UCSD-AML1 (cell line): Measurements from ENCODE around the gene SLC8A1.

ENCODE experiments used
- DNase-seq: peaks from one replicate; lab custom pipeline; 2025; ENCODE audit not compliant: unreplicated experiment; lab: John Stamatoyannopoulos, UW

Gene SLC8A1

DNA sequence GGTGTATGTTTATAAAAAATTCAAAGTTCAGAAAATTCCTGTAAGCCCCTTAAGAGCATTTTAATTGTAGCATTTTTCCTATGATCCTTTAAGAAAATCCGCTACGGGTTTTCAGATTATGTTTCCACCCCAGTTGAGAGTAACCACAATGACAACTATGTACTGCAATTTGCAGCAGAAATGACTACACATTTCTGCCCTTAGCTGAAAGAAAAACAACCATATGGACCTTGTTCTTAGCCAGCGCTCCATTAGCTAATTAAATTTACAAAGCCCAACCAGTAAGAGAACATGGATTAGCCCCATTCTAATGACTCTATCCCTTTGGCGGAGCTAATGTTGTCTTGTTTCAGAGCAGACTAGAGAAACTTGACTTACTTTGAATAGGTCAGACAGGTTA lies 247.6 kb downstream of the SLC8A1 start:
- DNase-seq: no peak

DNA sequence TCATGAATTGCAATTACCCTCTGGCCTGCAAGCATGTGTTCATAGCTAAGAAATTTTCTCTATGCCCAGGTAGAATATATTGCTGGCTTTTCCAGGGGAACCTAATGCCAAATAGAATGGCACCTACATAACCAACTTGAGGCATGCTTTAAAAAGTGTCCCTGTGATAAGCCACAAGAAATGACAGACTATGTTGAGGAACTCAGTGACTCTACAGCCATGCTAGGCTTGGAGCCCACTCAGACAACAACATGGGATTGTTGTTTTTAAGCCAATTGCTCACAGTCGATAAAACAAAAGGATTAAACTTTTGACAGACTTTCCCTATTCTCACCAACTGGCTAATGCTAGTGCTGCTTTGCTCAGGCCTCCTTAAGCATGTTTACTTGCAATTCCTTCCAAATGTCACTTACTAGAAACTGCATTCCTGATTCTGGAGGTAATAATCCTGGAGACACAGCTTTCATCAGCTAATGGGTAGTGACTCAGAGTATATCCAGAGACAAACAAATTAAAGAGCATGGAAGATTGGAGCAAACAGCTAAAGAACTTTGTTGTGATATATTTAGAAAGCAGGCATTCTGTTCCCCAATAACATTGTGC lies 249.0 kb downstream of the SLC8A1 start:
- no peak for DNase-seq

DNA sequence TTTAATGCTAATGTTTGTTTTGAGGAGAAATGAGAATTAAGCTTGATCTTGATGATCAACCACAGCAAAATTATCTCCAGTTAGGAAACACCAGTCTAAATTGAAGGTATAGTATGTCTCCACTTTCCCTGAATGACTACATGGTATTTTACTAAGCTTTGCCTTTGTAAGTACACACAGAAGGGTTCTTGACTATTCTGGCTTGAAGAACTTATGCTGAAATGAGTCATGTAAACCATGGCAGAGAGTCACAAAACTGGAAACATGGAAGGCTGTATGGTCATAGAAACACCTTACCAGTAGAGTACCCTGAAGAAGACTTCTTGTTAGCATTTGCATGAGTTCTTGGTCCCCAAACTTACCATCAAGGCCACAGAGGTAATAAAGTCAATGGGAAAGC lies 250.5 kb downstream of the SLC8A1 start:
- DNase-seq: no peak

DNA sequence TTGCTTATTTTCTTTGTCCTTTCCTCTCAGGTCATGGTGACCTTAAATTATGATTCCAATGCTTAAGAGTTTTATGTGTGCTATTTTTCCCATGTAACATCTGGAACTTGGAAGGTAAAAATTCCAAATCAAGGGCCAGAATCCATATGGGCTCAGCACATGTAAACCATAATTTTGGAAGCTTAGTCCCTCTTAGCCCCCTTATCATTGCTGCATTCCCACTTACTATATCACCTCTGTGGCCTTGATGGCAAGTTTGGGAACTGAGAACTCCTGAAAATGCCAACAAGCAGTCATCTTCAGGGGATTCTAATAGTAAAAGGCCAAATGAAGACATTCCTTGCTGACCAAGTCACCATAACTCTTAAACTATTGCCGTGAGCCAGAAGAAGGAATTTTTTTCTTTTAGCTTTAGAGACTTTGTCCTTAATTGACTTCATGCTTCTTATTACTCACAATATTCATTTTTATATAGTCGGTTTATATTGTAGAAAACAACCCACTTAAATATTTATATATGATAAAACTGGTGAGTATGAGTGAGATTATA lies 251.4 kb downstream of the SLC8A1 start:
- no peak for DNase-seq

DNA sequence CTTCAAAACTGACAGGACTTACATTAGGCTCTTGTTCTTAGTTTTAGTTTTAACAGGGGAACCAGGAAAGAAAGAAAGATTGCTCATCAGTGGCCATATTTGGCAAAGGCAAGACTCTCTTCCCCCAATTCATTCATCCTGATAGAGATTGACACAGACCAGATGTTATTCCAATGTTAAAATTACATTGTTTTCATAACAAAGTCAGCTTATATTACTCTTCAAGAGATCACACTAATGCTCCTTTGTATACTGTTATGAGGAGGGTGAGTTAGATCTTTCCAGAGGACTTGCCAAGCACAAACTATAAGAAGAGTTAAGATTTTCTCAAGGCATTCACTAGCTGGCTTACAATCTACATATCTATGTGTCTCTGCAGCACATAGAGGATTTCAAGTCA lies 252.1 kb downstream of the SLC8A1 start:
- no peak for DNase-seq

DNA sequence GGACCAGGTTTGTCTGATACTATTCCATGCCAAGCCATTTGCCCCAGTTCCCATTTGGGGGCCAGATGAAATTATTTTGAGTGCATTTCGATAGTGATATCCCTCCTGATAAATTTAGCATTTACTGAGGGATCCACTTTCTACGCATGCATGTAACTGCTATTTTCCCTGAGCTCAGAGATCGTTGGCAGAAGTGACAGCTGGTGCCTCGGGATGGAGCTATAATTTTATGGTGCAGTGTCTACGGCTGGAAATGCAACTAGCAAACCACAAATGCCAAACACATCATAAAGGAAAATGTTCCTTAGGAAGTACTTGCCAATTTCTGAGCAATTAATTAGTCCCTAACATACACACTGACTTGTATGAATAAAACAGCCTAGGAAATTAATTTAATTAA lies 254.8 kb downstream of the SLC8A1 start:
- DNase-seq: no peak

DNA sequence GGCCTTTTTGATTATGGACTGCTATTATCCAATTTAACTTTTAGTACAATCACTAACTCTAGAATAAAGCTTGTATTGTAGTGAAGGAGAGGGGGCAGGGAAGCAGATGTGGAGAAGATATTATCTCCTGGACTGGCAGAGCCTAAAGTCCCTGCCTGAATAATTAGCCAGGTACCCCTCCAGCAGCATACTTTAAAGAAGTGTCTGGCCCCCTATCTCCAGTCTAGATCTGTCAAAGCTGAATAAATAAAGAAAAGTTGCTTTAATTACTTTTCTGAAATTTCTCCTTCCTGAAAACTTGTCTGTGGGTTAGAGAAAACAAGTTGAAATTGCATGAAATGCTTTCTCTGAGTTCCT lies 258.2 kb downstream of the SLC8A1 start:
- DNase-seq: no peak

DNA sequence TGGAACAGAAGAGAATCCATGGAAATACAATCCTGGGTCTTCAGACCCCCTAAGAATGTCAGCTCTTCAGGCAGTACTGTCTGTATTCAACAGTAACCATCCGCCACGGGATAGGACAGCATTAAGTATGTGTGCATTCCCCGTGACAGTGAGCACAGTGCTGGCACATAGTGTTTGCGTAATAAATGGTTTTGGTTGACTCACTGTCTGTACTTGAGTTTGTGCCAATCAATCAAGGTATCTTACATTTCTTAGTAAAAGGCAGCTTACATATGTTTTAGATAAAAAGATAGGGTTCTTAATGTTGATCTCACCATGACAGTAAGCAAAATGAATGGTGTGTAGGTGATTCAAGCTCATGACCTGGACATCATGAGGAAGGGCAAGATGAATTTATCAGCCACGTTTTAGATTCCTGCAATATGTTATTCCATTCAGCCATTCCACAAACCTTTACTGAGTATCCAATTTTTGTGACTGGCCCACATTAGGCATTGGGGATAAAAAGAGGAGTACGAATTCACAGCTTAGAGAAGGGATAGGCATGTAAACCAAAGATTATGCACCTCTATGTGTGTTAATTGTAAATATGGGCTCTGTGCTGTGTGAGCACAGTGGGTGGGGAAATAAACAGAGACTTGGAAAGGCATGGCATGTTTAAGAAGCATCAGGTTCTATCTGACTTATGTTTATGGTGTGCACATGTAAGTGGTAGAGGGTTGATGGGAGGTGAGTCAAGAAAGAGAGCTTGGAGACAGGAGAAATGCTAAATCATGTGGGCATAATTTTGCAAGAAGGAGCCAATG lies 258.8 kb downstream of the SLC8A1 start:
- DNase-seq: no peak

DNA sequence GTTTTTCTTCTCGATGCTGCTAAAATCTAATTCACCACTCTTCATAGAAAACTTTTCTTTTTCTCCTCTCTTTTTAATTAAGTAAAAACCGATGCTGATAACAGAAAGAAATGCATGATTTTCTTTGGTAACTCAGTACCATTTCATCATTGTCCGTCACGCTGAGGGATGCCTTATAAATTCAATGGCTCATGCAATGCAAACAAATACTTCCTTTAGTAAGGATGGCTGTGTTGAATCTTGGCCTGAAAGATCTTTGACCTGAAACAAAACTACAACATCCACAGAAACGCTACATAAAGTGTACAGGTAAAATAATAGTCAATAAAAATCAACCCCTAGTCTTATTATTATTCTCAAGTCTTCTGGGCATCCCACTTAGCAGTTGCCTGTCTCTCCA lies 261.4 kb downstream of the SLC8A1 start:
- no peak for DNase-seq

DNA sequence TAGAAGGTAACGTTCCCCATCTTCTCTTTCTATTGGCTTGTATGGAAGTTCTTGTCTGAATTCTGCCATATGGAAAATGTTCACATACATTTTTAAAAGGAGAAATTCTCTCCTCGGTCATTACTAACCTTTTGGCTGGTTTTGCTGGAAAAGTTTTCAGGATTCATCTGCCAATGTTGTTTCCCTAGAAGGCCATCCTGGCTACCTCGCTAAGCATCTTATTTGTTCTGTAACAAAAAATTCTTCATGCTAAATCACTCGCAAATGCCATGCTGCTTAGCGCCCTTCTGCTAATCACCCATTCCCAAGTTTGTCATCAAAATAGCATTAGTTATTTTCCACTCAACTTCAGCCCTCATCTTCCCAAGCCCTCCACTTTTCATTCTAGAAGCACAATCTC lies 262.0 kb downstream of the SLC8A1 start:
- no peak for DNase-seq

DNA sequence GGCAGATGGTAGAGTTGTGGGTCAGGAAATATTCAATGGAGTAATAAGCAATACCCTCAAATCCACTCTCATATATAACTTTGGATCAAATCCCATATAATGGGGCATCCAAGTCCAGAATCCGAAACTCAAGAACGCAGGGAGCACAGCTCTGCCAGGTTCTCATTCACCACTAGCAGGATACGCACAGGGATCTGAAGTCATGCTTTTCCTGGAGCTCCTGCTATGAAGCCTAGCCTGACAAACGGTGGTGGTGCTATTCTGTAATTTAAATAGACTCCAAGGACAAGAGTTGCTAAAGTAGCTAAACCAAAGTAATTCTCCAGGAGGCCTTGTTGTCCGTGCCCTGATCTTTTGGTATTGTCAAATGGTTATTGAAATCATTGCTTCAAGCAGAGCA lies 264.8 kb downstream of the SLC8A1 start:
- DNase-seq: no peak

DNA sequence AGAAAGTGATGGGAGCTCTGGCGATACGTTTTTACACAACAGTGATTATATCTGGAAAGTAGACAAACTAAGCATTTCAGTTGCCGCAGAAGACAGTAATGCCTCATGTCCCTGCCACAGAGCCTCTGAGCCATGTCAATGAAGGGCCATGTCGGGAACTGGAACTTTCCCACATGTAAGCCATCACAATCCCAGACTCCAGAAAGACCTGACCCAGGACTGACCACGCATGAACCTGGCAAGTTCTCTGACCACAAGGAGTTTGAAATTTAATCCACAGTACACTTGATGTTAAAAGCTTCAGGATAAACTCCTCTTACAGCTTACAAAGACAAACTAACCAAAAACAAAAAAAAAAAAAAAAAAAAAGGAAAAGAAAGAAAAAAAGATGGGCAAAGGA lies 267.3 kb downstream of the SLC8A1 start:
- no peak for DNase-seq

DNA sequence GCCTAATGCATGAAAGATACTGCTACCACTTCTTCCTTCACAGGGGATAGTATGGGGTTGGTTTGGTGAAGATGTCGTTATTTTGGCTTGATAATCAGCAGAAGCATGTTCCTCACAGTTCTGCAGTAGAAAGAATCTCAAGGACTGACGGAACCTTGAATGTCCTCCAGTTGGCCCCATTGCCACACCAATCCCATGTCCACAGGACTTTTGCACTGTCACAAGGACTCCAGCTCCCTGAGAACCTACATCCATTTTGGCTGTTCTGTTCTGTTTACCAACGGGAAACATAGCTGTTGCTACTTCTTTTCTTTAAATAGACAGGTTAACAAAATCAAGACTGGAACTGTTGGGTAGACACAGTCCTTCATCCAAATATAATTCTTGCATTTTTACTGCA lies 270.0 kb downstream of the SLC8A1 start:
- DNase-seq: no peak

DNA sequence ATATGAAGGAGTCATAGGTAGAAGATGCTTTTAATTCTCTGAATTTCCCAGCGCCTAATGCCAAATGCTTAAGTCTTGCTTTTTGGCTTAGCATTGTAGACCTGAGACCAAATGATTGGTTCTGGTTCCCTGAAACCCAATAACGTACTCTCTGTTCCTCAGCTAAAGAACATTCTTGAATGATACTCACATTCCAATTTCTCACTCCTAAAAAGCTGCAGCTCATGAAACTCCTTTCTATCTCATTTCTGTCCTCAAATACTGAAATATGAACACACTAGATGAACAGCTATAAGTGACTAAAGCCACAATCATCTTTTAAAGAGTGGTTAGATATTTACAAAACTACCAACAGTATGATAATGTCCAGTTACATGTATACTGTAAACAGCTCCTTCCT lies 272.1 kb downstream of the SLC8A1 start:
- no peak for DNase-seq

DNA sequence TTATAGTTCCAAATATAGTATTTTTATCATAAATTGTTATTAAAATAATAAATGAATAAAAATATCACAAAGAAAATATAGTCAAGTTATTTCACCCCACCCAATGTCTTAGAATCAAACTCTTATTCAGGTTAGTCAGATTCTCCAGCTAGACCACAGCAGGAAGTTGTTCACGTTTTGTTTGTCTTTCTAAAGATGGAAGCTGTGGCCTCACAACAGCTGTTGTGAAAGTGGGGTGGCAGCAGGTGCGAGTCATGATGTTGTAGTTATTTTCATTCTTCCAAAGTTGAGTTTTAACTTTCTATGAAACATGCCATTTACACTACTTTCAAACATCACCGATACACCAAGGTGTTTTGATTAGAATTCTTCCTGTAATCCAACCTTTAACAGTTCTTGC lies 272.9 kb downstream of the SLC8A1 start:
- no peak for DNase-seq

DNA sequence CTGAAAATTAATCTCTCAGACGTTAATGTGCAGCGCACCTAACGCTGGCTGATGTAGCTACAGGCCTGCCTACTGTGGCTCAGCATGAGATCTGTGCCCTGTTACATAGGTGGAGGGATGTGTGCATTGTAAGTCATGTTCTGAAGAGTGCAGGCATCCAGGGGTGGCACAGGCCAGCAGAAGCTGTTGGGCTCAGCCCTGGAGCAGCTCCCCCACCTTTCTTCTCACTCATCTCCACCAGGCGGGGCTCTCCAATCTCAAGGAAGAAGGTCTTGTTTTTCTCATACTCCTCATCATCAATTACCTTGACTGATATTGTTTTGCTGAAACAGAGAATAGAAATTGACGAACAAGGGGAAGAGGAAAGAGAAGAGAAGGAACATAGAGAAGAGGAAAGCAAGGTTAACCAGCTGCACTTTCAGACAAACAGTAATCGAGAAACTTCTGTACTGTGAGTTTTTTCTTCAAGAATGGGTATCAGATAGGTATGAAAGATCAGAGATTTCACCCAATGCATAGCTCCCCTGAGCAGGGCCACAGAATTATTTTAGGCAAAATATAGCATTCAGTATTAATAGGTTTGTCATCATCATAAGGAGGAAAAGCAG lies 273.6 kb downstream of the SLC8A1 start:
- no peak for DNase-seq

DNA sequence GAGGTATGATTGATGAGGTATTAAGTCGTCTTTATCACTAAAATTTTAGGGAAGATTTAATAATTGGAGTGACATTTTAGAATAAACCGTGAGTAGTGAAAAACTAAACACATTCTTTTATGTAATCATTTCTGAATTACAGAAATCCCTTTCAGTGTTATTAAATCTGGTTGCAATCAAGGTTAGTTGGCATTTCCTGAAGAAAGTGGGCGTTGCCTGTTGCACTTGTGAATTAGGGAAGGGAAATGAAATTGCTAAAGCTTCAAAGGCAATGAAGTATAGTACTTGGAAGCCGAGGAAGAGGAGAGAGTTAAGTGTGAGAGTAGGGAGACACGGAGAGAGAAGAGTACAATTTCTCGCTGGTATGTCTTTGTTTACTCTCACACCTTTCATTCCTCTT lies 274.5 kb downstream of the SLC8A1 start:
- DNase-seq: no peak

DNA sequence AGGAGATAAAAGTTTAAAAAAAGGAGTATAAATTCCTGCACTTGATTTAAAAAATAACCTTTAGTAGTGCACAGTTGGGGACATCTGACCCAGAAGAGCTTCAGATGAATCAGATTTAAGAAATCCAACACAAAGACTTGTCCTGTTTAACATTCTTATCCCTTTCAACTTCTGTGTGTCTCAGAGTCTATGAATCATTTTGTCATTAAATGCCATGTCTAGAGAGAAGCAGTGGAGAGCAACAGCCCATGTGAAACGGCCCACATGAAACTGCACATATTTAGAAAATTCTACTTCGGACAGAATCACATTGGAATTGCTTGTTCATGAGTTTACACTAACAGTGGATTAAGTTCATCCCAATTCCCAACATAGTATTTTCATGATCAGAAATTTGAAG lies 278.6 kb downstream of the SLC8A1 start:
- DNase-seq: no peak

DNA sequence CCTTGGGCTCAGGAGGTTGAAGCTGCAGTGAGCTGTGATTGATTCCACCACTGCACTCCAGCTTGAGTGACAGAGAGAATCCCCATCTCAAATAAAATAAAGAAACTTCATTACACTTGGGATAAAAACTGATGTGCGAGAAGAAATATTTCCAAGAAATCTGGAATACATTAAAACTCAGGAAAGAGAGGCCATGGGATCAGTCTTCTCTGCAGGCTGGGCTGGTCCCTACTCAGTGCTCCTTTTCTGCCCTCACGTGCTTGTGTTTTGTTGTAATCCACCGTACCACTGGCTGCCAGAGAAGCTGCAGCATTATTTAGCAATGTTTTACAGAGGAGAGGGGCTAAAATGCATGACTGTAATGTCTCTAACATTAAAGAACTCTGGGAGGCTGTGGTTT lies 282.0 kb downstream of the SLC8A1 start:
- no peak for DNase-seq

DNA sequence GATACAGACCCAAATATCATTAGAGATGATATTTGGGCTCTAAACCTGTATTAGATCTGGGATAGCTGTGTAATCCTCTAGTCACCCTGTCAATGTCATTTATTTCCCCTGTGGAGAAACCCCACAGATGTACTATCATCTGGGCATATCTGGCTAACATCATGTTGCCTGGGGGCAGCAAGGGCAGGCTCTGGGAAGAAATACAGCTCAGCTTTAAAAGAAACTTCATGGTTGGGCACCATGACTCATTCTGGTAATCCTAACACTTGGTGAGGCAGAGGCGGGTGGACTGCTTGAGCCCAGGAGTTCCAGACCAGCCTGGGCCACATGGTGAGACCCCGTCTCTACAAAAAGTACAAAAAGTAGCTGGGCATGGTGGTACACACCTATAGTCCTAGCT lies 282.5 kb downstream of the SLC8A1 start:
- no peak for DNase-seq

DNA sequence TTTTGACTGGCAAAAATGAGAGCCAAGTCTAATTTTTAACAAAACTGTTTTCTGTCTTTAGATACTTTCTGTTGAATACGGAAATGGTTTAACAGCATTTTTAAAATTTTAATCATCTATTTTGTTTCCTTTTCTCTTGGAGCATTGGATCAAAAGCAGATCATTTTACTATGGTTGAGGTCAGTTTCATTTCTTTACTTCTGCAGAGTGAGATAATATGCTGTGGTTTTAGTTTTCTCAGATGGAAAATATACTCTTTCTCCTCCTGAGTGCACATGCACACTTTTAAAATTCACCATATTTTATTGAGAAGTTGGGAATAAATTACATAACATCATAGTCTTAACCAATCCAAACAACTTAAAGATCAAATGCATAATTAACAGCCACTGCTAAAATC lies 283.3 kb downstream of the SLC8A1 start:
- DNase-seq: no peak

DNA sequence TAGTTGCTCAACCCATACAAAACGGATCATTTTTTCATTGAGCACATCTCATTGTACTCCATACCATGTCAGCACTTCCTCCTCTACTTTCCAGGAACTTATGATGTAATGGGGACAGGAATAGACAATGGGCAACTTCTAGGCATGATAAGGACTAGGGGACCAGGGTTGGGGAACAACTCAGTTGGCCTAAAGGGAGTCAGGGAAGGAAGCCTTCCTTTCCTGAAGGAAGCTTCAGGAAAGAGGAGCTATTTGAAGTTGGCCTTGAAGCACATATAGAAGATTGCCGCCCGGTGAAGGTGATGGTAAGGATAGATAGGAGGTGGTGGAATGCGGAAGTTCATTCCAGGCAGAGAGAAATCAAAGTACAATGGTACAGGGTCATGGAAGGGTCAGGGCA lies 283.9 kb downstream of the SLC8A1 start:
- DNase-seq: no peak
